ACC112 (cell line): ENCODE results near the gene TAF5L.

ENCODE experiments used
- H2AFZ ChIP-seq: fragments of 200-600 bp; sonication (generic); one replicate; pipeline ENCODE4 v1.6.0; 2017; ENCODE audit warnings: antibody characterized with exemption, low read length; ENCODE audit not compliant: unreplicated experiment
- H3K27ac ChIP-seq: fragments of 200-600 bp; sonication (generic); 2 replicates; pipeline ENCODE4 v1.5.1; 2014; ENCODE audit warnings: low read depth, mild to moderate bottlenecking, antibody characterized with exemption, low read length, moderate library complexity
- H3K27me3 ChIP-seq: fragments of 200-600 bp; sonication (generic); 2 replicates; pipeline ENCODE4 v1.6.1; 2014; ENCODE audit warnings: mild to moderate bottlenecking, antibody characterized with exemption, low read length, moderate library complexity, mixed read lengths; ENCODE audit not compliant: insufficient read depth
- H3K36me3 ChIP-seq: fragments of 200-600 bp; sonication (generic); 2 replicates; pipeline ENCODE4 v1.6.1; 2016; ENCODE audit warnings: mild to moderate bottlenecking, antibody characterized with exemption, low read length, moderate library complexity, mixed read lengths; ENCODE audit not compliant: insufficient read depth
- H3K4me1 ChIP-seq: fragments of 200-600 bp; sonication (generic); one replicate; pipeline ENCODE4 v1.6.1; 2016; ENCODE audit warnings: low read length, mixed read lengths; ENCODE audit not compliant: insufficient read depth, unreplicated experiment, control insufficient read depth
- H3K4me3 ChIP-seq: fragments of 200-600 bp; sonication (generic); 2 replicates; pipeline ENCODE4 v1.5.1; 2014; ENCODE audit warnings: mild to moderate bottlenecking, low read depth, low read length
- H3K79me2 ChIP-seq: fragments of 200-600 bp; sonication (generic); one replicate; pipeline ENCODE4 v1.6.0; 2016; ENCODE audit warnings: low read length; ENCODE audit not compliant: control insufficient read depth, unreplicated experiment, insufficient read depth

The TAF5L gene

GRCh38 chr1:229625915-229626831, at the start of gene TAF5L, which contains the start of gene URB2:
Gene TAF5L (minus strand): TSS chr1:229626122. CDS start chr1:229614482, 11,640 bp downstream.
Gene URB2 (plus strand): TSS chr1:229626247. CDS start chr1:229627634, 1,387 bp downstream.
- Histone ChIP-seq H3K4me3 (peak within 1 kb of the TSS; percentile 98), H3K27ac (peak within 1 kb of the TSS; percentile 31), H3K27me3 (no peaks in the 10 kb centered on the region), H3K36me3 (peaks cover 6% of the 10 kb centered on the region), H2AFZ (peak within 1 kb of the TSS; percentile 95), H3K4me1 (peaks cover 20% of the 10 kb centered on the region), H3K79me2 (peaks cover 80% of the 10 kb centered on the region)

GRCh38 chr1:229675396-229675795, 49.5 kb upstream of the TAF5L start:
- Histone ChIP-seq H3K4me1 (no peaks in the 10 kb centered on the region), H3K27ac (no peak overlapping the region), H2AFZ (no peak overlapping the region), H3K79me2 (no peaks in the 10 kb centered on the region), H3K36me3 (no peaks in the 10 kb centered on the region), H3K4me3 (no peak overlapping the region), H3K27me3 (no peaks in the 10 kb centered on the region)

GRCh38 chr1:229674042-229674441, 48.1 kb upstream of the TAF5L start:
- no peaks in the 10 kb centered on the region for H3K36me3 ChIP-seq
- H3K4me3 ChIP-seq, result no peak overlapping the region
- H3K79me2 ChIP-seq, result no peaks in the 10 kb centered on the region
- no peak overlapping the region for H3K27ac ChIP-seq
- H3K27me3 ChIP-seq, result no peaks in the 10 kb centered on the region
- H2AFZ ChIP-seq, result no peak overlapping the region
- H3K4me1 ChIP-seq, result no peaks in the 10 kb centered on the region

- Histone ChIP-seq H3K27ac (no peak overlapping the region), H3K4me3 (no peak overlapping the region), H3K79me2 (no peaks in the 10 kb centered on the region), H3K4me1 (no peaks in the 10 kb centered on the region), H3K36me3 (no peaks in the 10 kb centered on the region), H3K27me3 (no peaks in the 10 kb centered on the region), H2AFZ (no peak overlapping the region)
Measured at GRCh38 chr1:229672246-229672645, 46.3 kb upstream of the TAF5L start.

- Histone ChIP-seq H3K36me3 (no peaks in the 10 kb centered on the region), H3K4me1 (no peaks in the 10 kb centered on the region), H3K27me3 (no peaks in the 10 kb centered on the region), H3K27ac (no peak overlapping the region), H3K4me3 (no peak overlapping the region), H3K79me2 (no peaks in the 10 kb centered on the region), H2AFZ (no peak overlapping the region)
Measured at GRCh38 chr1:229671310-229671709, 45.4 kb upstream of the TAF5L start.

- no peak overlapping the region for H3K27ac ChIP-seq
- H3K4me3 ChIP-seq, result no peak overlapping the region
- H3K36me3 ChIP-seq, result no peaks in the 10 kb centered on the region
- no peaks in the 10 kb centered on the region for H3K4me1 ChIP-seq
- no peaks in the 10 kb centered on the region for H3K27me3 ChIP-seq
- H3K79me2 ChIP-seq, result no peaks in the 10 kb centered on the region
- H2AFZ ChIP-seq, result no peak overlapping the region
Measured at GRCh38 chr1:229669333-229669732, 43.4 kb upstream of the TAF5L start.

- no peak overlapping the region for H2AFZ ChIP-seq
- H3K36me3 ChIP-seq, result no peaks in the 10 kb centered on the region
- H3K4me3 ChIP-seq, result no peak overlapping the region
- peaks cover 6% of the 10 kb centered on the region for H3K4me1 ChIP-seq
- H3K79me2 ChIP-seq, result no peaks in the 10 kb centered on the region
- H3K27ac ChIP-seq, result no peak overlapping the region
- no peaks in the 10 kb centered on the region for H3K27me3 ChIP-seq
Measured at GRCh38 chr1:229666585-229666984, 40.7 kb upstream of the TAF5L start.

GRCh38 chr1:229665912-229666558, 40.1 kb upstream of the TAF5L start:
- H3K36me3 ChIP-seq, result no peaks in the 10 kb centered on the region

GRCh38 chr1:229664133-229664689, 38.3 kb upstream of the TAF5L start:
- Histone ChIP-seq H3K36me3 (no peaks in the 10 kb centered on the region), H3K27me3 (no peaks in the 10 kb centered on the region), H3K4me3 (no peak overlapping the region), H3K27ac (peak overlapping the region; percentile 12; the same call in 1 of the 2 replicates), H3K4me1 (peaks cover 6% of the 10 kb centered on the region), H3K79me2 (no peaks in the 10 kb centered on the region), H2AFZ (no peak overlapping the region)

More at GRCh38 chr1:229665912-229666558, 40.1 kb upstream of the TAF5L start:
- Histone ChIP-seq H3K27me3 (no peaks in the 10 kb centered on the region), H3K27ac (no peak overlapping the region), H2AFZ (no peak overlapping the region), H3K4me3 (no peak overlapping the region), H3K79me2 (no peaks in the 10 kb centered on the region), H3K4me1 (peaks cover 6% of the 10 kb centered on the region)

GRCh38 chr1:229661897-229662296, 36.0 kb upstream of the TAF5L start:
- no peaks in the 10 kb centered on the region for H3K27me3 ChIP-seq

More at GRCh38 chr1:229661897-229662296, 36.0 kb upstream of the TAF5L start:
- no peak overlapping the region for H3K27ac ChIP-seq
- peaks cover 6% of the 10 kb centered on the region for H3K4me1 ChIP-seq
- no peak overlapping the region for H2AFZ ChIP-seq
- H3K79me2 ChIP-seq, result no peaks in the 10 kb centered on the region
- H3K36me3 ChIP-seq, result no peaks in the 10 kb centered on the region
- H3K4me3 ChIP-seq, result no peak overlapping the region
